Measurements from ENCODE around the gene DUSP2.

DUSP2 gene

GRCh38 chr2:96113951-96114350 is 31.3 kb downstream of the DUSP2 start:
- Mint-ChIP-seq H3K27ac (no peak overlapping the region), H3K4me1 (ENCODE audit: low read depth) (peaks cover 6% of the 10 kb centered on the region), H3K36me3 (ENCODE audit: low read depth) (no peaks in the 10 kb centered on the region), H3K27me3 (ENCODE audit: low read depth) (peaks cover 16% of the 10 kb centered on the region), H3K9me3 (no peaks in the 10 kb centered on the region), H3K4me3 (no peak overlapping the region)
- DNase-seq (ENCODE audit: low spot score), result no peak

DNA sequence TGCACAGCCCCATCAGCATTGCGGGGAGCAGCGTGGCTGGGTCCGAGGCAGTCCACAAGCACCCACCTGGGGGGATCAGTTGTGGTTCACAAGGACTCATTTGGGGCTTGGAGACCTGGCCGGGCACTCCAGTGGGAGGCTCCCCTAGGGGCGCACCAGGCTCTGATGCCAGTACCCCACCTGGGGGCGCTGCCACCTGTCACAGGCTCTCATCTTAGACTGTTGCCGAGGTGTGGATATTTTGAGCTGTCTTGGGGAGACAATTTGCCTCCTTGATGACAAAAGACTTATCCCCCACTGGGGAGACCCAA is 31.9 kb downstream of the DUSP2 start:
- Mint-ChIP-seq H3K27me3 (ENCODE audit: low read depth) (peaks cover 13% of the 10 kb centered on the region), H3K36me3 (ENCODE audit: low read depth) (no peaks in the 10 kb centered on the region), H3K4me1 (ENCODE audit: low read depth) (peaks cover 6% of the 10 kb centered on the region), H3K27ac (no peak overlapping the region), H3K4me3 (no peak overlapping the region), H3K9me3 (no peaks in the 10 kb centered on the region)
- DNase-seq (ENCODE audit: low spot score), result no peak

- H3K27me3 Mint-ChIP-seq (ENCODE audit: low read depth), result peaks cover 13% of the 10 kb centered on the region
- H3K9me3 Mint-ChIP-seq, result no peaks in the 10 kb centered on the region
- no peak overlapping the region for H3K27ac Mint-ChIP-seq
- no peaks in the 10 kb centered on the region for H3K36me3 Mint-ChIP-seq (ENCODE audit: low read depth)
- DNase-seq (ENCODE audit: low spot score), result no peak
- H3K4me3 Mint-ChIP-seq, result no peak overlapping the region
- peaks cover 6% of the 10 kb centered on the region for H3K4me1 Mint-ChIP-seq (ENCODE audit: low read depth)
Measured at GRCh38 chr2:96112501-96113366, 32.5 kb downstream of the DUSP2 start.

DNA sequence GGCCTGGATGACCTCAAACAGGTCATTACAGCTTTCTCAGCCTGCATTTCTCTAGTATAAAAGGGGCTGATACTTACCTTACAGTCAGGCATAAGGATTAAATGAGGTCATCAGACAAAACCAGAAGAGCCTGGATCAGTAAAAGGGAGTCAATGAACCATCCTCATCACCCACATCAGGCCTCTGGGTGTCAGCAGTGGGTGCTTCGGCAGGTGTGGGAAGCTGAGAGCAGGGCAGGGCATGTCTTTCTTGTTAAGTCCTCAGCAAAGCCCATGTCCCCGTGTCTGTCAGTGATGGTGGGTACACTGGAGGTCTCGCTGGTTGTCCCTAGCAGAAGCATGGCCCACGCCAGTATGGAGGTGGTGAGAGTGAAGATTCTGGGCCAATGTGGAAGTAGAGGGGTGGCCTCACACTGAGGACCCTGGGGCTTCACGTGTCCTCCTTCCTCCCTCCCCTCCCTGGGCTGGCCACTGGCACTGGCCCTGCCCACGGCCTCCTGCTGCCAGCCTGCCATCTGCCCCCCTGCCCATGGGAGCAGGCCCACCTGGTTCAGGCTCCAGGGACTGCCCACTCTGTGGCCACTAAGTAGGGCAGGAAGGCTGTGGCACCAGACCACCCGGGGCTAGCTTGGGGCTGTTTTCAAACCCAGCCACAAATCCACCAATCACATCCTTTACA is 33.3 kb downstream of the DUSP2 start:
- Mint-ChIP-seq H3K27me3 (ENCODE audit: low read depth) (peaks cover 13% of the 10 kb centered on the region), H3K27ac (no peak overlapping the region), H3K9me3 (no peaks in the 10 kb centered on the region), H3K4me1 (ENCODE audit: low read depth) (peaks cover 3% of the 10 kb centered on the region), H3K4me3 (no peak overlapping the region), H3K36me3 (ENCODE audit: low read depth) (no peaks in the 10 kb centered on the region)
- DNase-seq (ENCODE audit: low spot score), result no peak

DNA sequence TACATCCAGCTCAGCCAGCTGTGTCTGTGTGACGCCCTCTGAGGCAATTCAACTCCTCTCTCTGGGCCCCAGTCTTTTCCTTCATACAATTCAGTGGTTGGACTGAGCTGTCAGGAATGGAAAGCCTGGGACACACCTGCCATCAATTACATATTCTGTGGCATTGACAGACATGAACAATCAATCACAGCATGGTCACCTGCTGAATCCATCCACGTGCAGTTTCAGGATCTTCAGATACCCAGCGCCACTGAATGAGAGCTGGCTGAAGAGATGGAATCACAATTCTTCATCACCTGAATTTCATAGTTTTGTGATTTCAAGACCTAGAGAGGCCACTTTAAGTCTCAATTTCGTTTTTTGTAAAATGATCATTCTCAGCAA is 34.0 kb downstream of the DUSP2 start:
- H3K36me3 Mint-ChIP-seq (ENCODE audit: low read depth), result no peaks in the 10 kb centered on the region
- no peaks in the 10 kb centered on the region for H3K9me3 Mint-ChIP-seq
- DNase-seq (ENCODE audit: low spot score), result no peak
- H3K27ac Mint-ChIP-seq, result no peak overlapping the region
- peaks cover 13% of the 10 kb centered on the region for H3K27me3 Mint-ChIP-seq (ENCODE audit: low read depth)
- H3K4me3 Mint-ChIP-seq, result no peak overlapping the region
- peaks cover 3% of the 10 kb centered on the region for H3K4me1 Mint-ChIP-seq (ENCODE audit: low read depth)

DNA sequence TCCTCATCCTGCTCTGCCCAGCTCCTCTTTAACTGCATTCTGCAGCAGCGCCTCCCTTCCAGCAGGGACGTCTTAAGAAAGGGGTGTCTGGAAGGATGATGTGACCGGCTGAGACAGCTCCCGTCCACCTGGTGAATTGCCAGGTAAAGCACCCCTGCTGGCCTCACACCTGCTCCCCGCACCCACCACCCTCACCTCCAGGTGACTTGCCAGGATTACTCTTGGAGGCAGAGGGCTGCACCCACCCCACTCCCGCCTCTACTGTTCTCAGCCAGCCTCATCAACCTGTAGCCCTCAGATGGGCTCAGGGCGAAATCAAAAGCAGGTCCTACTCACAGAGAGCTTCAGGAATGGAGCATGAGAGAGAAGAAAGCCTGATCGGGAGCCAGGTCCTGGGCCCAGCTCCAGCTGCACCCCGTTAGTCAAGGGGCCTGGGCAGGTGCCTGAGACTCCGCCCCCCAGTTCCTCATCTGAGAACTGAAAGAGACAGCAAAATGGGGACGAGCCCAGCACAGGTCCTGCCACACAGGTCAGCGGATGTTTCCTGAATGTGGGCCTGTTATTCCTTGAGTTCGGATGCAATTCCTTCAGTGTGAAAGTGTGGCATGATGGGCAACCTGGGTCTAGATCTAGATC is 34.5 kb downstream of the DUSP2 start:
- peaks cover under 1% of the 10 kb centered on the region for H3K9me3 Mint-ChIP-seq
- peaks cover 2% of the 10 kb centered on the region for H3K4me1 Mint-ChIP-seq (ENCODE audit: low read depth)

GRCh38 chr2:96109931-96110511 is 35.2 kb downstream of the DUSP2 start:
- H3K27ac Mint-ChIP-seq, result no peak overlapping the region

More for the DNA sequence above, 34.5 kb downstream of the DUSP2 start:
- Mint-ChIP-seq H3K36me3 (ENCODE audit: low read depth) (no peaks in the 10 kb centered on the region), H3K27me3 (ENCODE audit: low read depth) (peaks cover 10% of the 10 kb centered on the region), H3K4me3 (no peak overlapping the region), H3K27ac (no peak overlapping the region)
- no peak for DNase-seq (ENCODE audit: low spot score)

DNA sequence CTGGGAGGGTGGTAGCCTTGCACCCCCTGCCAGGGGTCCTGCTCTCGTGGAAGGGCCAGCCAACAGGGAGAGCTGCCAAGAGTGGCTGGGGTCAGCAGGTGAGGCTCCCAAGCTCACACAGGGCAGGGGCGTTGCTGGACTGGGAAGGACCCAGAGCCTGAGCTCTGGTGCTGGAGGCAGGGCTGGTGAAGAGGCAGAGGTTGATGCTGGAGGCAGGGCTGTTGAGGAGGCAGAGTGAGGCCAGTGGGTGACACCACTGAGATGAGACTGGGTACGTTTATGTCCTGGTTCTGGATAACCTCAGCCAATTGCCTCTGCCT is 35.9 kb downstream of the DUSP2 start:
- no peaks in the 10 kb centered on the region for H3K27me3 Mint-ChIP-seq (ENCODE audit: low read depth)
- H3K9me3 Mint-ChIP-seq, result peaks cover 11% of the 10 kb centered on the region
- no peak overlapping the region for H3K4me3 Mint-ChIP-seq
- H3K27ac Mint-ChIP-seq, result no peak overlapping the region
- no peaks in the 10 kb centered on the region for H3K36me3 Mint-ChIP-seq (ENCODE audit: low read depth)
- H3K4me1 Mint-ChIP-seq (ENCODE audit: low read depth), result no peaks in the 10 kb centered on the region
- no peak for DNase-seq (ENCODE audit: low spot score)

More at GRCh38 chr2:96109931-96110511, 35.2 kb downstream of the DUSP2 start:
- Mint-ChIP-seq H3K4me3 (no peak overlapping the region), H3K27me3 (ENCODE audit: low read depth) (peaks cover 5% of the 10 kb centered on the region), H3K36me3 (ENCODE audit: low read depth) (no peaks in the 10 kb centered on the region), H3K4me1 (ENCODE audit: low read depth) (no peaks in the 10 kb centered on the region), H3K9me3 (peaks cover 8% of the 10 kb centered on the region)
- no peak for DNase-seq (ENCODE audit: low spot score)

DNA sequence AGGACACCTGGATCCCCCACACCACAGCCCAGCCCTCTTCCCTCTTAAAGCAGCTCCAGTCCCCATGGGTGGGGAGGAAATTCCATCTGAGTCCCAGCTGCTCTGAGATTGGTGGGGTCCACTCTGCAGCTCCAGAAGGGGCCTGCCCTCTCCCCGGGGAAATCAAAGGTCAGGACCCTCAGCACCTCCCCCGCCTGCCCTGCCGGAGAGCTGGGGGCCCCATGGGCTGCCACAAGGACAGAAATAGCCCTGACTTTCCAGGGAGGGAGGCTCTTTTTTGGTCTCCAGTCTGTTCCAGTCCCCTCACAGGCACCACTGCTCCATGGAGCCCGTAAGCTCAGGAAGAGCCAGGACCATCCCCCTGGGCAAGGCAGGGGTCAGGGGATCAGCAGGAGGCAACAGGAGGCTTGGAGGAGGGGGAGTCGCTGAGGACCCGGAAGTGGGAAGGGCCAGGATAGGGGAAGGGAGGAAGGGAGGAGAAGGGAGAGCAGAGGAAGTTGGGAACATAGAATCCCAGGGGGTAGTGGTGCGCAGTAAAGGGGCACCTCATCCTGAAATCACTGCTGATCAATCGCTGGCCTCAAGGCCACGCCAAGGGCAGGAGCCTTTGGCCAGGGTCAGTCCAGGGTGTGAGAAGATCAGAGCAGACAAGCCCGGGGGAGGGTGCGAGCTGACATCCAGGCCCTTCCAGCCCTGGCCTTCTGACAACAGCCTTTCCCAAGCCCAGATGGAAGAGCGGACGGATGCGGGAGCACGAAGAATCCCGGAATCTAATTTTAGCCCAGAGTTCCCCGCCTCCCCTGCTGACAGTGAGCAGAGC is 36.5 kb downstream of the DUSP2 start:
- H3K9me3 Mint-ChIP-seq, result peaks cover 11% of the 10 kb centered on the region
- H3K36me3 Mint-ChIP-seq (ENCODE audit: low read depth), result no peaks in the 10 kb centered on the region
- DNase-seq (ENCODE audit: low spot score), result no peak
- no peak overlapping the region for H3K27ac Mint-ChIP-seq
- no peaks in the 10 kb centered on the region for H3K27me3 Mint-ChIP-seq (ENCODE audit: low read depth)
- no peaks in the 10 kb centered on the region for H3K4me1 Mint-ChIP-seq (ENCODE audit: low read depth)
- H3K4me3 Mint-ChIP-seq, result no peak overlapping the region

DNA sequence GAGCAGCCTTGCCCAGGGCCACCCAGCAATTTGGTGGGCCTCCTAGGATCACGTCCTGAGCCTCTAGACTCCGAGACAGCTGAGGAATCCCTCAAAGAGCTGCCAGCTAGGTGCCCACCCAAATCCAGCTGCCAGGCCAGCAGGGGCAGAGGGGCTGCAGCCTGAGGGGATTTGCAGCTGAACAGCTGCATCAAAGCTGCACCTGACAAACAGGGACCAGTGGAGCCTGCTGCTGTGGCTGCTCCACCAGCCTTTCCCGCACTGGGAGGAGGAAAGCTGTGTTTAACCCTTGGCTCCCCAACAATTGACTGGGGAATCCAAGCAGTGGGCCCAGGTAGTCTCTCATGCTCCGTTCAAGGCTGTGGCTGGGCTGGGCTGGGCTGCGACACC is 37.1 kb downstream of the DUSP2 start:
- peaks cover 11% of the 10 kb centered on the region for H3K9me3 Mint-ChIP-seq
- no peaks in the 10 kb centered on the region for H3K36me3 Mint-ChIP-seq (ENCODE audit: low read depth)
- H3K27me3 Mint-ChIP-seq (ENCODE audit: low read depth), result no peaks in the 10 kb centered on the region
- no peaks in the 10 kb centered on the region for H3K4me1 Mint-ChIP-seq (ENCODE audit: low read depth)
- no peak overlapping the region for H3K27ac Mint-ChIP-seq
- no peak for DNase-seq (ENCODE audit: low spot score)
- no peak overlapping the region for H3K4me3 Mint-ChIP-seq

- no peak overlapping the region for H3K27ac Mint-ChIP-seq
- H3K27me3 Mint-ChIP-seq (ENCODE audit: low read depth), result no peaks in the 10 kb centered on the region
- no peaks in the 10 kb centered on the region for H3K4me1 Mint-ChIP-seq (ENCODE audit: low read depth)
- DNase-seq (ENCODE audit: low spot score), result no peak
- H3K36me3 Mint-ChIP-seq (ENCODE audit: low read depth), result no peaks in the 10 kb centered on the region
- H3K4me3 Mint-ChIP-seq, result no peak overlapping the region
- H3K9me3 Mint-ChIP-seq, result peaks cover 11% of the 10 kb centered on the region
Measured at GRCh38 chr2:96107708-96108065, 37.6 kb downstream of the DUSP2 start.

GRCh38 chr2:96106991-96107707 is 38.1 kb downstream of the DUSP2 start:
- Mint-ChIP-seq H3K4me3 (no peak overlapping the region), H3K9me3 (peaks cover 11% of the 10 kb centered on the region), H3K36me3 (ENCODE audit: low read depth) (no peaks in the 10 kb centered on the region), H3K4me1 (ENCODE audit: low read depth) (no peaks in the 10 kb centered on the region), H3K27ac (no peak overlapping the region), H3K27me3 (ENCODE audit: low read depth) (no peaks in the 10 kb centered on the region)
- no peak for DNase-seq (ENCODE audit: low spot score)

DNA sequence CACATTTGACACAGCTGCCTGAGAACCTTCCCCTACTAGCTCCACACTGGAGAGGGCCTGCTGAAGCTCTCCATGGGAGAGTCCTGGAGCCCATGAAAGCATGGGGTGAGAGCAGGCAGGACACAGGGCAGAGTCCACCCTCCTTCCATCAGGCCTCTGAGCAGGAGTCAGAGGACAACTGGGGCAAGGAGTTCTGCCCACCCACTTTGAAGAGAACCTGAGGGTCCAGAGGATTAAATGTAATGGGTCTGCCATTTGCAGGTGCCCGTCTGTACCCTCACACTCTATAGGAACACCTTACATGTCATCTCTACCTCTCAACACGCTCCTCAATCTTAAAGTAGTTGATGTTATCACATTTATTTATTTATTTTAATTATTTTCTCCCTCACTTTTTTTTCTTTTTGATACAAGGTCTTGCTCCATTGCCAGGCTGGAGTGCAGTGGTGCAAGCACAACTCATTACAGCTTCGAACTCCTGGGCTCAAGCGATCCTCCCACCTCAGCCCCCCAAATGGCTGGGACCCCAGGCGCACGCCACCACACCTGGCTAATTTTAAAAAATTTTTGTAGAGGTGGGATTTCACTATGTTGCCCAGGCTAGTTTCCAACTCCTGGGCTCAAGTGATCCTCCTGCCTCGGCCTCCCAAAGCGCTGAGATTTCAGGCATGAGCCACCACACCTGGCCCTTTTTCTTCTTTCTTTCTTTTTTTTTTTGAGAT is 39.1 kb downstream of the DUSP2 start:
- H3K4me1 Mint-ChIP-seq (ENCODE audit: low read depth), result no peaks in the 10 kb centered on the region
- no peaks in the 10 kb centered on the region for H3K27me3 Mint-ChIP-seq (ENCODE audit: low read depth)
- no peak overlapping the region for H3K4me3 Mint-ChIP-seq
- no peak overlapping the region for H3K27ac Mint-ChIP-seq
- H3K9me3 Mint-ChIP-seq, result peaks cover 11% of the 10 kb centered on the region
- H3K36me3 Mint-ChIP-seq (ENCODE audit: low read depth), result no peaks in the 10 kb centered on the region
- DNase-seq (ENCODE audit: low spot score), result no peak

All from T-helper 2 cell treated with Interferon-gamma antibody and Interleukin-4, amounts not matched to agents 5 μg/mL and 100 μg/mL, for 36 hours (primary cell).